CD8-positive, alpha-beta memory T cell (primary cell): ENCODE data around the gene SH3GLB1. TPM values are rescaled to one million over a fixed set of nuclear protein-coding genes. Genes with fewer than 3 reads are reported as not detected.

ENCODE experiments used
- polyA plus RNA-seq: library from polyadenylated mRNA; unstranded; fragments of 300-500 nt; fragmentation: Illumina TruSeq; gene quantifications from one replicate; pipeline ENCODE4 v1.2.3, GENCODE V29; 2021
- total RNA-seq, 2 experiments: library from RNA; stranded (reverse); gene quantifications; one replicate each; pipeline ENCODE4 v1.2.3, GENCODE V29; 2021

The SH3GLB1 gene
- total and polyA plus RNA-seq, 3 experiments from 2014 or later = 48.6 to 69.7 (median 66.3) TPM

Other genes starting within 250 kb of the SH3GLB1 start
- gene CLCA1, start 235.6 kb upstream of the SH3GLB1 start, total RNA-seq = not detected
- gene CLCA1, start 235.6 kb upstream of the SH3GLB1 start, polyA plus RNA-seq = not detected
- not detected for gene CLCA4, start 157.5 kb upstream of the SH3GLB1 start, total RNA-seq
- not detected for gene CLCA4, start 157.5 kb upstream of the SH3GLB1 start, polyA plus RNA-seq
- 100 to 1,000 TPM; 157 to 158 TPM for gene SELENOF, start 209.6 kb downstream of the SH3GLB1 start, total RNA-seq
- 356 TPM for gene SELENOF, start 209.6 kb downstream of the SH3GLB1 start, polyA plus RNA-seq
- gene HS2ST1, start 210.1 kb downstream of the SH3GLB1 start, total RNA-seq = 10 to 100 TPM; 18.8 to 20.2 TPM
- 8.4 TPM for gene HS2ST1, start 210.1 kb downstream of the SH3GLB1 start, polyA plus RNA-seq